Measurements from ENCODE around the gene DNAAF3.

The DNAAF3 gene

GRCh38 chr19:55133639-55134444 lies 32.6 kb downstream of the DNAAF3 start:
- Mint-ChIP-seq H3K36me3 (ENCODE audit: insufficient read depth) (peaks cover 3% of the 10 kb centered on the region), H3K4me3 (no peak overlapping the region), H3K27ac (no peak overlapping the region), H3K27me3 (peaks cover 52 to 77% of the 10 kb centered on the region in 2 donors), H3K4me1 (ENCODE audit: low read depth in 2 of 2) (no peaks in the 10 kb centered on the region), H3K9me3 (no peaks in the 10 kb centered on the region)
- no peak for DNase-seq
- no peak for ATAC-seq (replicated peaks)

GRCh38 chr19:55132453-55133129 lies 33.8 kb downstream of the DNAAF3 start:
- H3K4me3 Mint-ChIP-seq: no peak overlapping the region
- H3K9me3 Mint-ChIP-seq: no peaks in the 10 kb centered on the region
- no peaks in the 10 kb centered on the region for H3K4me1 Mint-ChIP-seq (ENCODE audit: low read depth in 2 of 2)
- H3K36me3 Mint-ChIP-seq (ENCODE audit: insufficient read depth): peaks cover 3% of the 10 kb centered on the region
- no peak overlapping the region for H3K27ac Mint-ChIP-seq
- peaks cover 54 to 77% of the 10 kb centered on the region in 2 donors for H3K27me3 Mint-ChIP-seq
- no peak for ATAC-seq (replicated peaks)
- no peak for DNase-seq

GRCh38 chr19:55131421-55131820 lies 35.0 kb downstream of the DNAAF3 start:
- DNase-seq: no peak
- Mint-ChIP-seq H3K27ac (no peak overlapping the region), H3K36me3 (ENCODE audit: insufficient read depth) (peaks cover 3% of the 10 kb centered on the region), H3K27me3 (peaks cover 61 to 77% of the 10 kb centered on the region in 2 donors), H3K4me3 (no peak overlapping the region), H3K9me3 (no peaks in the 10 kb centered on the region), H3K4me1 (ENCODE audit: low read depth in 2 of 2) (no peaks in the 10 kb centered on the region)
- no peak for ATAC-seq (replicated peaks)

- H3K27me3 Mint-ChIP-seq: peaks cover 15 to 17% of the 10 kb centered on the region in 2 donors
- peak overlapping the region; percentile 48 to 90 for H3K4me3 Mint-ChIP-seq
- peaks cover 18% of the 10 kb centered on the region for H3K36me3 Mint-ChIP-seq (ENCODE audit: insufficient read depth)
- no peak for ATAC-seq (replicated peaks)
- H3K4me1 Mint-ChIP-seq (ENCODE audit: low read depth in 2 of 2): peaks cover 24 to 29% of the 10 kb centered on the region in 2 donors
- H3K27ac Mint-ChIP-seq: no peak overlapping the region
- H3K9me3 Mint-ChIP-seq: no peaks in the 10 kb centered on the region
- no peak for DNase-seq
Observed at GRCh38 chr19:55119053-55119452, 47.4 kb downstream of the DNAAF3 start.

- no peaks in the 10 kb centered on the region for H3K9me3 Mint-ChIP-seq
- H3K27me3 Mint-ChIP-seq: peaks cover 10 to 11% of the 10 kb centered on the region in 2 donors
- H3K4me3 Mint-ChIP-seq: peak overlapping the region; percentile 90 to 91
- peaks cover 18% of the 10 kb centered on the region for H3K36me3 Mint-ChIP-seq (ENCODE audit: insufficient read depth)
- DNase-seq (no peak), ATAC-seq (replicated peaks) (no peak)
- H3K4me1 Mint-ChIP-seq (ENCODE audit: low read depth in 2 of 2): peaks cover 24 to 32% of the 10 kb centered on the region in 2 donors
- H3K27ac Mint-ChIP-seq: peak overlapping the region in 1 of 2 donors; percentile 90
Observed at GRCh38 chr19:55118401-55118991, 47.9 kb downstream of the DNAAF3 start.

- H3K27ac Mint-ChIP-seq: peak overlapping the region; percentile 88 to 90
- ATAC-seq (replicated peaks) (peak; percentile 94), DNase-seq (peak; percentile 91 to 96 (median 96))
- no peaks in the 10 kb centered on the region for H3K9me3 Mint-ChIP-seq
- H3K27me3 Mint-ChIP-seq: peaks cover 3 to 4% of the 10 kb centered on the region in 2 donors
- H3K4me3 Mint-ChIP-seq: peak overlapping the region; percentile 90 to 91
- H3K4me1 Mint-ChIP-seq (ENCODE audit: low read depth in 2 of 2): peaks cover 24 to 33% of the 10 kb centered on the region in 2 donors
- peaks cover 18% of the 10 kb centered on the region for H3K36me3 Mint-ChIP-seq (ENCODE audit: insufficient read depth)
Observed at GRCh38 chr19:55117663-55118391, 48.6 kb downstream of the DNAAF3 start.

- Mint-ChIP-seq H3K36me3 (ENCODE audit: insufficient read depth) (peaks cover 18% of the 10 kb centered on the region), H3K27me3 (no peaks in the 10 kb centered on the region), H3K27ac (peak within 1 kb of the TSS; percentile 90 to 92), H3K9me3 (no peaks in the 10 kb centered on the region), H3K4me1 (ENCODE audit: low read depth in 2 of 2) (peaks cover 24 to 33% of the 10 kb centered on the region in 2 donors), H3K4me3 (peak within 1 kb of the TSS; percentile 93 to 96)
- ATAC-seq (replicated peaks) (peak; percentile 29), DNase-seq (no peak)
Observed at GRCh38 chr19:55116859-55117662, 49.4 kb downstream of the DNAAF3 start, which contains the start of gene PPP1R12C. PPP1R12C (minus strand) TSS chr19:55117637; CDS start chr19:55117543, 94 bp downstream.

- Mint-ChIP-seq H3K27ac (peak overlapping the region; percentile 90 to 92), H3K4me1 (ENCODE audit: low read depth in 2 of 2) (peaks cover 24 to 33% of the 10 kb centered on the region in 2 donors), H3K9me3 (no peaks in the 10 kb centered on the region), H3K36me3 (ENCODE audit: insufficient read depth) (peaks cover 18% of the 10 kb centered on the region), H3K27me3 (no peaks in the 10 kb centered on the region), H3K4me3 (peak overlapping the region; percentile 93 to 96)
- DNase-seq (peak; percentile 28 to 40 (median 33)), ATAC-seq (replicated peaks) (peak; percentile 19)
Observed at GRCh38 chr19:55116232-55116858, 50.1 kb downstream of the DNAAF3 start.

- Mint-ChIP-seq H3K4me1 (ENCODE audit: low read depth in 2 of 2) (peaks cover 24 to 33% of the 10 kb centered on the region in 2 donors), H3K27me3 (no peaks in the 10 kb centered on the region), H3K4me3 (peak overlapping the region; percentile 93 to 96), H3K9me3 (no peaks in the 10 kb centered on the region), H3K36me3 (ENCODE audit: insufficient read depth) (peaks cover 18% of the 10 kb centered on the region), H3K27ac (peak overlapping the region; percentile 90 to 92)
- no peak for DNase-seq
- no peak for ATAC-seq (replicated peaks)
Observed at GRCh38 chr19:55115446-55116065, 50.9 kb downstream of the DNAAF3 start.

- ATAC-seq (replicated peaks) (no peak), DNase-seq (no peak)
- Mint-ChIP-seq H3K4me1 (ENCODE audit: low read depth in 2 of 2) (peaks cover 24 to 36% of the 10 kb centered on the region in 2 donors), H3K4me3 (peak overlapping the region; percentile 93 to 96), H3K9me3 (no peaks in the 10 kb centered on the region), H3K27me3 (no peaks in the 10 kb centered on the region), H3K27ac (peak overlapping the region; percentile 64 to 90), H3K36me3 (ENCODE audit: insufficient read depth) (peaks cover 18% of the 10 kb centered on the region)
Observed at GRCh38 chr19:55114566-55115145, 51.8 kb downstream of the DNAAF3 start.

- H3K4me3 Mint-ChIP-seq: no peak overlapping the region
- H3K27ac Mint-ChIP-seq: peak overlapping the region in 1 of 2 donors; percentile 64
- no peak for ATAC-seq (replicated peaks)
- H3K27me3 Mint-ChIP-seq: no peaks in the 10 kb centered on the region
- peaks cover 22% of the 10 kb centered on the region for H3K36me3 Mint-ChIP-seq (ENCODE audit: insufficient read depth)
- H3K9me3 Mint-ChIP-seq: no peaks in the 10 kb centered on the region
- peaks cover 28 to 40% of the 10 kb centered on the region in 2 donors for H3K4me1 Mint-ChIP-seq (ENCODE audit: low read depth in 2 of 2)
- DNase-seq: no peak
Observed at GRCh38 chr19:55113570-55114039, 52.8 kb downstream of the DNAAF3 start.

All from effector memory CD8-positive, alpha-beta T cell (primary cell).